ENCODE measurements around the gene MAP3K13. TPM values are rescaled to one million over a fixed set of nuclear protein-coding genes. Genes with fewer than 3 reads are reported as not detected.

MAP3K13 gene
- total and polyA plus RNA-seq, 2 of the 13 experiments (the other 11 are each of a cell fraction or from before 2014, with no cell fraction given) = 24.2 to 26.5 TPM

GRCh38 chr3:185498503-185499396 lies 135.8 kb downstream of the MAP3K13 start, which contains the start of gene TMEM41A (continued):
- TF ChIP-seq, protein P1, sequence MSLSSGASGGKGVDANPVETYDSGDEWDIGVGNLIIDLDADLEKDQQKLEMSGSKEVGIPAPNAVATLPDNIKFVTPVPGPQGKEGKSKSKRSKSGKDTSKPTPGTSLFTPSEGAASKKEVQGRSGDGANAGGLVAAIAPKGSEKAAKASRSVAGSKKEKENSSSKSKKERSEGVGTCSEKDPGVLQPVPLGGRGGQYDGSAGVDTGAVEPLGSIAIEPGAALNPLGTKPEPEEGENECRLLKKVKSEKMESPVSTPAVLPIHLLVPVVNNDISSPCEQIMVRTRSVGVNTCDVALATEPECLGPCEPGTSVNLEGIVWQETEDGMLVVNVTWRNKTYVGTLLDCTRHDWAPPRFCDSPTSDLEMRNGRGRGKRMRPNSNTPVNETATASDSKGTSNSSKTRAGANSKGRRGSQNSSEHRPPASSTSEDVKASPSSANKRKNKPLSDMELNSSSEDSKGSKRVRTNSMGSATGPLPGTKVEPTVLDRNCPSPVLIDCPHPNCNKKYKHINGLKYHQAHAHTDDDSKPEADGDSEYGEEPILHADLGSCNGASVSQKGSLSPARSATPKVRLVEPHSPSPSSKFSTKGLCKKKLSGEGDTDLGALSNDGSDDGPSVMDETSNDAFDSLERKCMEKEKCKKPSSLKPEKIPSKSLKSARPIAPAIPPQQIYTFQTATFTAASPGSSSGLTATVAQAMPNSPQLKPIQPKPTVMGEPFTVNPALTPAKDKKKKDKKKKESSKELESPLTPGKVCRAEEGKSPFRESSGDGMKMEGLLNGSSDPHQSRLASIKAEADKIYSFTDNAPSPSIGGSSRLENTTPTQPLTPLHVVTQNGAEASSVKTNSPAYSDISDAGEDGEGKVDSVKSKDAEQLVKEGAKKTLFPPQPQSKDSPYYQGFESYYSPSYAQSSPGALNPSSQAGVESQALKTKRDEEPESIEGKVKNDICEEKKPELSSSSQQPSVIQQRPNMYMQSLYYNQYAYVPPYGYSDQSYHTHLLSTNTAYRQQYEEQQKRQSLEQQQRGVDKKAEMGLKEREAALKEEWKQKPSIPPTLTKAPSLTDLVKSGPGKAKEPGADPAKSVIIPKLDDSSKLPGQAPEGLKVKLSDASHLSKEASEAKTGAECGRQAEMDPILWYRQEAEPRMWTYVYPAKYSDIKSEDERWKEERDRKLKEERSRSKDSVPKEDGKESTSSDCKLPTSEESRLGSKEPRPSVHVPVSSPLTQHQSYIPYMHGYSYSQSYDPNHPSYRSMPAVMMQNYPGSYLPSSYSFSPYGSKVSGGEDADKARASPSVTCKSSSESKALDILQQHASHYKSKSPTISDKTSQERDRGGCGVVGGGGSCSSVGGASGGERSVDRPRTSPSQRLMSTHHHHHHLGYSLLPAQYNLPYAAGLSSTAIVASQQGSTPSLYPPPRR (CRISPR knock-in tag; IDR thresholded peaks at IDR 0.05; ENCODE audit: borderline replicate concordance) = peak; percentile 12; the same call in 1 of the 2 replicates
- TF ChIP-seq ETV5 (CRISPR knock-in tag; IDR thresholded peaks at IDR 0.05; ENCODE audit: borderline replicate concordance) (peak; percentile 66), KDM2A (CRISPR knock-in tag; IDR thresholded peaks at IDR 0.05; ENCODE audit: borderline replicate concordance, low read depth) (peak; percentile 97), ZFP1 (CRISPR knock-in tag; IDR thresholded peaks at IDR 0.05) (peak; percentile 53; the same call in 1 of the 2 replicates), RARA (CRISPR knock-in tag; IDR thresholded peaks at IDR 0.05) (no peak; the same call in 1 of the 2 replicates), DNMT3B (CRISPR knock-in tag; conservative IDR thresholded peaks at IDR 0.05) (no peak; the same call in 1 of the 2 replicates), ZNF382 (CRISPR knock-in tag; IDR thresholded peaks at IDR 0.05; ENCODE audit: borderline replicate concordance) (no peak)
- TF ChIP-seq, protein P2, sequence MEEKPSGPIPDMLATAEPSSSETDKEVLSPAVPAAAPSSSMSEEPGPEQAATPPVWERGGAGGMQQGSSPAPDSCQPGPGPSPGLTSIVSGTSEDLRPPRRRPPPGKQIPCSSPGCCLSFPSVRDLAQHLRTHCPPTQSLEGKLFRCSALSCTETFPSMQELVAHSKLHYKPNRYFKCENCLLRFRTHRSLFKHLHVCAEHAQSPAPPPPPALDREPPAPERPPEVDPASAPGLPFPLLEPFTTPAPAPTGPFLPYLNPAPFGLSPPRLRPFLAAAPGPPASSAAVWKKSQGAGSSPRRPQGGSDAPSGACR (CRISPR knock-in tag; IDR thresholded peaks at IDR 0.05) = peak; percentile 89
- TF ChIP-seq, protein P3, sequence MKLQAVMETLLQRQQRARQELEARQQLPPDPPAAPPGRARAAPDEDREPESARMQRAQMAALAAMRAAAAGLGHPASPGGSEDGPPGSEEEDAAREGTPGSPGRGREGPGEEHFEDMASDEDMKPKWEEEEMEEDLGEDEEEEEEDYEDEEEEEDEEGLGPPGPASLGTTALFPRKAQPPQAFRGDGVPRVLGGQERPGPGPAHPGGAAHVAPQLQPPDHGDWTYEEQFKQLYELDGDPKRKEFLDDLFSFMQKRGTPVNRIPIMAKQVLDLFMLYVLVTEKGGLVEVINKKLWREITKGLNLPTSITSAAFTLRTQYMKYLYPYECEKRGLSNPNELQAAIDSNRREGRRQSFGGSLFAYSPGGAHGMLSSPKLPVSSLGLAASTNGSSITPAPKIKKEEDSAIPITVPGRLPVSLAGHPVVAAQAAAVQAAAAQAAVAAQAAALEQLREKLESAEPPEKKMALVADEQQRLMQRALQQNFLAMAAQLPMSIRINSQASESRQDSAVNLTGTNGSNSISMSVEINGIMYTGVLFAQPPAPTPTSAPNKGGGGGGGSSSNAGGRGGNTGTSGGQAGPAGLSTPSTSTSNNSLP (IDR thresholded peaks at IDR 0.05; ENCODE audit: low read depth, low read length) = 0 out of 2 replicates have a peak, but pooled peaks have one; percentile 27
- TF ChIP-seq, protein P4, sequence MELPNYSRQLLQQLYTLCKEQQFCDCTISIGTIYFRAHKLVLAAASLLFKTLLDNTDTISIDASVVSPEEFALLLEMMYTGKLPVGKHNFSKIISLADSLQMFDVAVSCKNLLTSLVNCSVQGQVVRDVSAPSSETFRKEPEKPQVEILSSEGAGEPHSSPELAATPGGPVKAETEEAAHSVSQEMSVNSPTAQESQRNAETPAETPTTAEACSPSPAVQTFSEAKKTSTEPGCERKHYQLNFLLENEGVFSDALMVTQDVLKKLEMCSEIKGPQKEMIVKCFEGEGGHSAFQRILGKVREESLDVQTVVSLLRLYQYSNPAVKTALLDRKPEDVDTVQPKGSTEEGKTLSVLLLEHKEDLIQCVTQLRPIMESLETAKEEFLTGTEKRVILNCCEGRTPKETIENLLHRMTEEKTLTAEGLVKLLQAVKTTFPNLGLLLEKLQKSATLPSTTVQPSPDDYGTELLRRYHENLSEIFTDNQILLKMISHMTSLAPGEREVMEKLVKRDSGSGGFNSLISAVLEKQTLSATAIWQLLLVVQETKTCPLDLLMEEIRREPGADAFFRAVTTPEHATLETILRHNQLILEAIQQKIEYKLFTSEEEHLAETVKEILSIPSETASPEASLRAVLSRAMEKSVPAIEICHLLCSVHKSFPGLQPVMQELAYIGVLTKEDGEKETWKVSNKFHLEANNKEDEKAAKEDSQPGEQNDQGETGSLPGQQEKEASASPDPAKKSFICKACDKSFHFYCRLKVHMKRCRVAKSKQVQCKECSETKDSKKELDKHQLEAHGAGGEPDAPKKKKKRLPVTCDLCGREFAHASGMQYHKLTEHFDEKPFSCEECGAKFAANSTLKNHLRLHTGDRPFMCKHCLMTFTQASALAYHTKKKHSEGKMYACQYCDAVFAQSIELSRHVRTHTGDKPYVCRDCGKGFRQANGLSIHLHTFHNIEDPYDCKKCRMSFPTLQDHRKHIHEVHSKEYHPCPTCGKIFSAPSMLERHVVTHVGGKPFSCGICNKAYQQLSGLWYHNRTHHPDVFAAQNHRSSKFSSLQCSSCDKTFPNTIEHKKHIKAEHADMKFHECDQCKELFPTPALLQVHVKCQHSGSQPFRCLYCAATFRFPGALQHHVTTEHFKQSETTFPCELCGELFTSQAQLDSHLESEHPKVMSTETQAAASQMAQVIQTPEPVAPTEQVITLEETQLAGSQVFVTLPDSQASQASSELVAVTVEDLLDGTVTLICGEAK (IDR thresholded peaks at IDR 0.05) = peak; percentile 52
- TF ChIP-seq, protein P4 (CRISPR knock-in tag; IDR thresholded peaks at IDR 0.05) = peak; percentile 92

All from HepG2 (cell line).